H1 (cell line): ENCODE data around the gene SLC25A42. TPM values are rescaled to one million over a fixed set of nuclear protein-coding genes. Genes with fewer than 3 reads are reported as not detected.

Source experiments
- CTCF ChIA-PET: fragments of 300-600 bp; sonication (Branson Sonifier 250); formaldehyde crosslinking; loops from one replicate; lab custom pipeline; 2021; ENCODE audit not compliant: partially characterized antibody; lab: Charles Lee
- POLR2A ChIA-PET: fragments of 300-600 bp; sonication (Branson Sonifier 250); formaldehyde crosslinking; loops from one replicate; lab custom pipeline; 2021; ENCODE audit warnings: inconsistent platforms; ENCODE audit not compliant: partially characterized antibody; lab: Charles Lee
- DNase-seq, 2 experiments: peaks; one replicate each; pipeline versions ENCODE4 v3.0.0 to v3.0.0-alpha.2; 2010 to 2022; ENCODE audit warnings: low spot score in 2 of 2, low read depth in 1 of 2, mixed read lengths in 1 of 2
- FAIRE-seq: peaks from 2 replicates; lab custom pipeline; 2011; peaks lifted over from hg19 to GRCh38; lab: Jason Lieb, UNC
- H2AFZ ChIP-seq: 2 replicates; pipeline ENCODE4 v1.8.1; 2012; ENCODE audit warnings: low read length, inconsistent platforms
- H2AK5ac ChIP-seq: 2 replicates; pipeline ENCODE4 v1.6.1; 2013; ENCODE audit warnings: low read depth, low read length
- H2BK120ac ChIP-seq: replicated peaks from 2 replicates; pipeline ENCODE3; 2013; ENCODE audit warnings: low read depth, low read length, inconsistent platforms
- H2BK12ac ChIP-seq: 2 replicates; pipeline ENCODE4 v1.6.1; 2013; ENCODE audit warnings: low read depth, low read length
- H2BK15ac ChIP-seq: 2 replicates; pipeline ENCODE4 v1.6.1; 2013; ENCODE audit warnings: low read length
- H2BK20ac ChIP-seq: 2 replicates; pipeline ENCODE4 v1.6.1; 2013; ENCODE audit warnings: low read length
- H2BK5ac ChIP-seq: 2 replicates; pipeline ENCODE4 v1.6.1; 2013; ENCODE audit warnings: low read depth, low read length
- H3K14ac ChIP-seq: 2 replicates; pipeline ENCODE4 v1.6.1; 2013; ENCODE audit warnings: inconsistent platforms; ENCODE audit not compliant: insufficient read length
- H3K18ac ChIP-seq: 2 replicates; pipeline ENCODE4 v1.6.1; 2013; ENCODE audit warnings: low read length; ENCODE audit errors: extremely low read depth
- H3K23ac ChIP-seq: 2 replicates; pipeline ENCODE4 v1.6.1; 2013; ENCODE audit warnings: inconsistent platforms; ENCODE audit not compliant: insufficient read length
- H3K23me2 ChIP-seq: 2 replicates; pipeline ENCODE4 v1.6.1; 2013; ENCODE audit warnings: low read depth, low read length
- H3K27ac ChIP-seq: 2 replicates; pipeline ENCODE4 v1.6.1; 2011; ENCODE audit warnings: low read depth, low read length, inconsistent platforms
- H3K27me3 ChIP-seq, 4 experiments: replicated peaks in 1 of 4; 1 replicate in 1 of 4; 2 replicates in 3 of 4; pipeline versions ENCODE4 v1.6.1 to v1.8.1; 2011 to 2013; ENCODE audit warnings: low read length in 3 of 4, mild to moderate bottlenecking in 3 of 4, inconsistent platforms in 2 of 4, mixed read lengths in 2 of 4, moderate library complexity in 1 of 4; ENCODE audit not compliant: control insufficient read depth in 3 of 4, insufficient read depth in 3 of 4; ENCODE audit errors: extremely low read depth in 1 of 4
- H3K36me3 ChIP-seq, 4 experiments: 2 replicates each; pipeline versions ENCODE4 v1.6.1 to v1.8.1; 2011 to 2013; ENCODE audit warnings: mild to moderate bottlenecking in 4 of 4, low read length in 3 of 4, moderate library complexity in 2 of 4, control low read depth in 1 of 4, inconsistent platforms in 1 of 4; ENCODE audit not compliant: insufficient read depth in 4 of 4, control insufficient read depth in 2 of 4
- H3K4ac ChIP-seq: replicated peaks from 2 replicates; pipeline ENCODE3; 2013; ENCODE audit warnings: low read length, low read depth, mixed read lengths, inconsistent platforms; ENCODE audit not compliant: insufficient read length
- H3K4me1 ChIP-seq, 4 experiments: replicated peaks in 1 of 4; 1 replicate in 1 of 4; 2 replicates in 3 of 4; pipeline versions ENCODE4 v1.6.1 to v1.8.1; 2011 to 2013; ENCODE audit warnings: low read length in 3 of 4, inconsistent platforms in 2 of 4, mixed read lengths in 1 of 4; ENCODE audit not compliant: insufficient read depth in 4 of 4, control insufficient read depth in 3 of 4
- H3K4me2 ChIP-seq, 2 experiments: 2 replicates each; pipeline versions ENCODE4 v1.6.1 to v1.8.1; 2011 to 2013; ENCODE audit warnings: low read depth in 2 of 2, low read length in 2 of 2, control low read depth in 1 of 2, inconsistent platforms in 1 of 2, mild to moderate bottlenecking in 1 of 2; ENCODE audit not compliant: insufficient read depth in 1 of 2
- H3K4me3 ChIP-seq, 4 experiments: fragments of 200-600, 300-600 bp in 1 of 4; sonication (generic), shearing (Covaris generic), sonication (Bioruptor Twin) in 1 of 4; 2 replicates each; pipeline versions ENCODE4 v1.5.1 to v1.8.1; 2011 to 2016; ENCODE audit warnings: low read length in 4 of 4, low read depth in 3 of 4, control low read depth in 2 of 4, inconsistent platforms in 2 of 4, mild to moderate bottlenecking in 2 of 4, mixed read lengths in 1 of 4, moderate library complexity in 1 of 4; ENCODE audit not compliant: insufficient read depth in 2 of 4; ENCODE audit errors: extremely low read depth in 1 of 4
- H3K56ac ChIP-seq: replicated peaks from 2 replicates; pipeline ENCODE3; 2013; ENCODE audit warnings: low read depth, mild to moderate bottlenecking, mixed read lengths, low read length, inconsistent platforms; ENCODE audit not compliant: insufficient read length
- H3K79me1 ChIP-seq: 2 replicates; pipeline ENCODE4 v1.6.1; 2013; ENCODE audit warnings: low read depth, low read length, control low read depth
- H3K79me2 ChIP-seq, 2 experiments: 2 replicates each; pipeline versions ENCODE4 v1.6.1 to v1.8.1; 2012 to 2013; ENCODE audit warnings: low read length in 2 of 2, mild to moderate bottlenecking in 2 of 2, inconsistent platforms in 1 of 2; ENCODE audit not compliant: insufficient read depth in 2 of 2, control insufficient read depth in 1 of 2
- H3K9ac ChIP-seq, 4 experiments: replicated peaks in 1 of 4; 1 replicate in 1 of 4; 2 replicates in 3 of 4; pipeline versions ENCODE4 v1.6.1 to v1.8.1; 2011 to 2013; ENCODE audit warnings: low read depth in 3 of 4, low read length in 3 of 4, control low read depth in 2 of 4, mild to moderate bottlenecking in 2 of 4, moderate library complexity in 2 of 4, inconsistent platforms in 1 of 4; ENCODE audit errors: extremely low read depth in 1 of 4
- H3K9me3 ChIP-seq, 2 experiments: 2 replicates each; pipeline versions ENCODE4 v1.6.1 to v1.8.1; 2012 to 2013; ENCODE audit warnings: mild to moderate bottlenecking in 2 of 2, moderate library complexity in 2 of 2, control low read depth in 1 of 2, inconsistent platforms in 1 of 2, low read depth in 1 of 2, low read length in 1 of 2, mixed read lengths in 1 of 2; ENCODE audit not compliant: insufficient read depth in 2 of 2
- H4K20me1 ChIP-seq, 2 experiments: replicated peaks in 1 of 2; 2 replicates each; pipeline versions ENCODE3 to v1.8.1; 2011 to 2013; ENCODE audit warnings: inconsistent platforms in 2 of 2, low read length in 2 of 2, mild to moderate bottlenecking in 1 of 2; ENCODE audit not compliant: insufficient read depth in 2 of 2, control insufficient read depth in 1 of 2
- H4K5ac ChIP-seq: 2 replicates; pipeline ENCODE4 v1.6.1; 2013; ENCODE audit warnings: low read length, low read depth, mixed read lengths, inconsistent platforms; ENCODE audit not compliant: insufficient read length
- H4K8ac ChIP-seq: 2 replicates; pipeline ENCODE4 v1.8.0; 2013; ENCODE audit warnings: mild to moderate bottlenecking, moderate library complexity, low read length, inconsistent platforms; ENCODE audit not compliant: insufficient read depth; ENCODE audit errors: extremely low read depth
- H4K91ac ChIP-seq: replicated peaks from 2 replicates; pipeline ENCODE3; 2013; ENCODE audit warnings: low read length, mixed read lengths, inconsistent platforms; ENCODE audit not compliant: insufficient read length
- BACH1 ChIP-seq: IDR thresholded peaks from 2 replicates; pipeline ENCODE4 v1.6.1; 2012; ENCODE audit warnings: low read length, improper control_type of control experiment
- BRCA1 ChIP-seq: IDR thresholded peaks from 2 replicates; pipeline ENCODE4 v1.6.1; 2012; ENCODE audit warnings: low read depth, low read length, improper control_type of control experiment
- CBX5 ChIP-seq: fragments of 300-800, 300-1000 bp; sonication (generic); IDR thresholded peaks from 2 replicates; pipeline ENCODE4 v1.7.1; 2016; ENCODE audit warnings: antibody characterized with exemption, low read length, low read depth
- CBX8 ChIP-seq: fragments of 300-800, 300-1000 bp; sonication (generic); IDR thresholded peaks from 2 replicates; pipeline ENCODE4 v1.7.1; 2016; ENCODE audit warnings: low read depth, low read length, borderline replicate concordance
- CHD2 ChIP-seq: IDR thresholded peaks from 2 replicates; pipeline ENCODE4 v1.6.1; 2012; ENCODE audit warnings: low read length, improper control_type of control experiment
- EP300 ChIP-seq, 2 experiments: IDR thresholded peaks; 1 replicate in 1 of 2; 2 replicates in 1 of 2; pipeline ENCODE4 v1.6.1; 2011 to 2012; ENCODE audit warnings: low read depth in 2 of 2, low read length in 2 of 2, mild to moderate bottlenecking in 2 of 2, borderline replicate concordance in 1 of 2, inconsistent platforms in 1 of 2, moderate library complexity in 1 of 2
- KDM5A ChIP-seq: fragments of 200-600 bp; IDR thresholded peaks from 2 replicates; pipeline ENCODE4 v1.7.1; 2012; ENCODE audit warnings: mild to moderate bottlenecking, low read length, inconsistent platforms, mixed read lengths
- NANOG ChIP-seq: IDR thresholded peaks from 2 replicates; pipeline ENCODE4 v1.6.1; 2011; ENCODE audit warnings: low read length, low read depth, mild to moderate bottlenecking, inconsistent platforms; ENCODE audit not compliant: insufficient read depth, poor library complexity, severe bottlenecking
- PHF8 ChIP-seq: fragments of 200-600 bp; sonication (generic); conservative IDR thresholded peaks from 2 replicates; pipeline ENCODE4 v1.7.1; 2012; ENCODE audit warnings: low read depth, mild to moderate bottlenecking, inconsistent platforms, low read length, moderate library complexity
- RAD21 ChIP-seq, 2 experiments: IDR thresholded peaks in 1 of 2; conservative IDR thresholded peaks in 1 of 2; 2 replicates each; pipeline ENCODE4 v1.6.1; 2011; ENCODE audit warnings: low read depth in 2 of 2, low read length in 2 of 2, improper control_type of control experiment in 1 of 2, inconsistent platforms in 1 of 2, mild to moderate bottlenecking in 1 of 2, moderate library complexity in 1 of 2
- SIX5 ChIP-seq: IDR thresholded peaks from 2 replicates; pipeline ENCODE4 v1.6.1; 2011; ENCODE audit warnings: mild to moderate bottlenecking, low read depth, low read length
- SP2 ChIP-seq: IDR thresholded peaks from 2 replicates; pipeline ENCODE4 v1.6.1; 2012; ENCODE audit warnings: mild to moderate bottlenecking, low read length, inconsistent platforms
- SUZ12 ChIP-seq: fragments of 200-600 bp; sonication (generic); IDR thresholded peaks from 2 replicates; pipeline ENCODE4 v1.6.1; 2012; ENCODE audit warnings: mild to moderate bottlenecking, inconsistent platforms, low read length, moderate library complexity, mixed read lengths
- YY1 ChIP-seq: IDR thresholded peaks from 2 replicates; pipeline ENCODE4 v1.6.1; 2011; ENCODE audit warnings: low read depth, mild to moderate bottlenecking, low read length
- WGBS, 2 experiments: shearing (Covaris generic) in 1 of 2; methylation state at CpG; one replicate each; pipeline versions ENCODE4 v1.1.6 to v1.1.7; 2013 to 2015; ENCODE audit warnings: low lambda C conversion rate in 2 of 2, mixed read lengths in 2 of 2, inconsistent platforms in 1 of 2, low coverage in 1 of 2, missing lambda C conversion rate in 1 of 2; ENCODE audit not compliant: insufficient replicate concordance in 2 of 2, insufficient coverage in 1 of 2, insufficient read length in 1 of 2; ENCODE audit errors: extremely low coverage in 1 of 2, missing lambda C conversion rate in 1 of 2; 5-methylcytosine and 5-hydroxymethylcytosine counted together
- polyA plus RNA-seq, 7 experiments: library from polyadenylated mRNA; depleted of rRNA in 3 of 7; stranded (reverse) in 5 of 7; unstranded in 2 of 7; fragments of >200 nt in 5 of 7; fragments of 200-250 nt in 2 of 7; gene quantifications; 1 replicate in 5 of 7; 2 replicates in 1 of 7; 4 replicates in 1 of 7; pipeline versions ENCODE4 v1.2.1 to v1.2.3, GENCODE V29; 2011 to 2013; ENCODE audit warnings: missing spikeins in 2 of 7, mixed read lengths in 2 of 7
- total RNA-seq: library from RNA; stranded (reverse); fragmentation: NEBNext Ultra II Directional; extraction: Animal tissue kit (Norgen Biotek cat#: 25700); gene quantifications from 2 replicates; pipeline ENCODE4 v1.2.1, GENCODE V29; 2021

Gene SLC25A42
- total and polyA plus RNA-seq, 2 of the 8 experiments (the other 6 are each of a cell fraction or from before 2014, with no cell fraction given), result 5.9 to 6.2 TPM

- H3K4me1 ChIP-seq, result peaks cover 0 to 8% (median 5%) of the 10 kb centered on the region in 4 experiments; a peak in 4 of 7 replicates
- peaks cover 0 to 8% (median 0%) of the 10 kb centered on the region in 4 experiments; a peak in 1 of 8 replicates for H3K36me3 ChIP-seq
- no peak overlapping the region for H4K5ac ChIP-seq
- no peak overlapping the region for H3K23ac ChIP-seq
- H4K91ac ChIP-seq, result peak overlapping the region; percentile 0
- H4K8ac ChIP-seq, result no peak overlapping the region
- no peaks in the 10 kb centered on the region for H4K20me1 ChIP-seq
- H3K27me3 ChIP-seq, result no peaks in the 10 kb centered on the region; a peak in 1 of 7 replicates
- ChIA-PET CTCF (interaction anchor here (1.0 to 11.9 kb wide), 6 partner anchors 10 to 183 kb away, joined by 3 to 109 read pairs (median 4); partner anchors contain the start of gene MEF2B), POLR2A (interaction anchor here (0.8 to 9.4 kb wide), 4 partner anchors 12 to 164 kb away, joined by 3 to 133 read pairs (median 18); partner anchors contain the start of gene MEF2B)
- DNase-seq, result no peak
- no peak overlapping the region for H3K4ac ChIP-seq
- no peaks in the 10 kb centered on the region for H3K79me2 ChIP-seq
- H3K9me3 ChIP-seq, result no peaks in the 10 kb centered on the region
- H3K4me3 ChIP-seq, result no peak overlapping the region
- H3K56ac ChIP-seq, result no peak overlapping the region
- H2AK5ac ChIP-seq, result no peak overlapping the region
- no peak overlapping the region; the same call in 1 of the 2 replicates for H3K18ac ChIP-seq
- peaks cover 4% of the 10 kb centered on the region; the same call in 1 of the 2 replicates for H3K23me2 ChIP-seq
- H2AFZ ChIP-seq, result no peak overlapping the region
- H2BK120ac ChIP-seq, result no peak overlapping the region
- no peak overlapping the region for H3K14ac ChIP-seq
- no peak overlapping the region for H2BK15ac ChIP-seq
- H3K27ac ChIP-seq, result no peak overlapping the region
- TF ChIP-seq CBX5 (no peak), CBX8 (no peak), PHF8 (no peak), BRCA1 (no peak), SUZ12 (no peak), NANOG (no peak), SP2 (no peak), EP300 (IDR thresholded peaks at IDR 0.05; ENCODE audit: borderline replicate concordance in 1 of 2, low read depth in 2 of 2, low read length in 2 of 2) (no peak), SIX5 (no peak), KDM5A (no peak), RAD21 (IDR thresholded peaks at IDR 0.05 in 1 of 2, conservative IDR thresholded peaks at IDR 0.05 in 1 of 2; ENCODE audit: low read depth in 2 of 2, low read length in 2 of 2) (no peak), BACH1 (no peak), YY1 (no peak), CHD2 (no peak)
- no peak overlapping the region for H2BK5ac ChIP-seq
- WGBS, 2 experiments, result 90% methylated on average over 4 of the region's 4 CpGs; no CpG with 5 or more reads in 1 of the 2 experiments
- no peaks in the 10 kb centered on the region for H3K79me1 ChIP-seq
- no peak overlapping the region for H3K4me2 ChIP-seq
- H2BK12ac ChIP-seq, result peak overlapping the region; percentile 35; the same call in 1 of the 2 replicates
- 0 out of 2 replicates have a peak overlapping the region, but pooled peaks have one; percentile 34 for H2BK20ac ChIP-seq
- FAIRE-seq, result no peak
- H3K9ac ChIP-seq, result no peak overlapping the region
Observed at GRCh38 chr19:19159534-19159933, 95.7 kb downstream of the SLC25A42 start.
